RWPE2 (cell line): Measurements from ENCODE around the gene SLX4IP.
A peak's percentile ranks its signal among the peaks of the same experiment; 100 is the strongest.

Source experiments
- ATAC-seq: fragments of 200-7000 bp; cut with Tn5 transposase; 3 replicates; pipeline ENCODE4 v1.9.1; 2021; ENCODE audit warnings: low read depth
- DNase-seq: peaks from one replicate; pipeline ENCODE4 v3.0.0-alpha.2; 2020; ENCODE audit warnings: low spot score
- H3K27ac ChIP-seq: fragments of 450-650 bp; 2 replicates; pipeline ENCODE4 v1.5.1; 2017; ENCODE audit warnings: mild to moderate bottlenecking; ENCODE audit not compliant: poor library complexity, severe bottlenecking
- H3K27me3 ChIP-seq: fragments of 250-450 bp; sonication (Bioruptor Pico); 2 replicates; pipeline ENCODE4 v1.5.1; 2021; ENCODE audit warnings: mild to moderate bottlenecking, moderate library complexity; ENCODE audit not compliant: insufficient read depth, poor library complexity, severe bottlenecking
- H3K36me3 ChIP-seq: fragments of 250-450 bp; sonication (Bioruptor Pico); 2 replicates; pipeline ENCODE4 v1.5.1; 2020; ENCODE audit warnings: low read depth, mild to moderate bottlenecking, moderate library complexity
- H3K4me1 ChIP-seq: fragments of 250-450 bp; sonication (Bioruptor Pico); 2 replicates; pipeline ENCODE4 v1.5.1; 2021; ENCODE audit warnings: mild to moderate bottlenecking, moderate library complexity; ENCODE audit not compliant: insufficient read depth, poor library complexity, severe bottlenecking
- H3K4me3 ChIP-seq: fragments of 250-450 bp; sonication (Bioruptor Pico); 2 replicates; pipeline ENCODE4 v1.5.1; 2021; ENCODE audit warnings: mild to moderate bottlenecking, moderate library complexity; ENCODE audit not compliant: severe bottlenecking
- H3K9me3 ChIP-seq: fragments of 250-450 bp; sonication (Bioruptor Pico); 2 replicates; pipeline ENCODE4 v1.5.1; 2021; ENCODE audit warnings: mild to moderate bottlenecking, moderate library complexity; ENCODE audit not compliant: severe bottlenecking
- CTCF ChIP-seq: fragments of 450-650 bp; IDR thresholded peaks from one replicate; pipeline ENCODE4 v1.5.1; 2017; ENCODE audit warnings: mild to moderate bottlenecking, moderate library complexity; ENCODE audit not compliant: poor library complexity, severe bottlenecking

SLX4IP gene

DNA sequence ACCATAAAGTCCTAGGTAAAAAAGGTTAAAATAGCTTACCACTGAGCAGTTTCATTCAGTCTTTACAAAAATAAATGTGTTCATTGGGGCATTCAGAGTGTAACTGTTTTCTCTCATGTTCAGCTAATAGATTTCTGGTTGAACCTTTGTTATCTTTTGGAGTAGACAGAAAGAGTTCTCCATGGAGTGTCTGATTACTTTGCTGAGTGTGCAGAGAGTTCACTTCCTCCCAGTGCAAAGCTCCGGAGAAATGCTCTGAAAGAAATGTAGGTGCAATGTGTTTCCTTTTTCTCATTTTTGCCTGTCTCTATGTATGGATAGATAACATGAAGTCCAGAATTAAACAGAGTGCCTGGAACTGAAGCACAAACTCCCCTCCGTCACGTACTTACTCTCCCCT is 186.0 kb downstream of the SLX4IP start:
- no peak overlapping the region for H3K27ac ChIP-seq
- peaks cover 16% of the 10 kb centered on the region for H3K4me1 ChIP-seq
- no peaks in the 10 kb centered on the region for H3K27me3 ChIP-seq
- H3K4me3 ChIP-seq, result no peak overlapping the region
- TF ChIP-seq CTCF, result no peak
- H3K36me3 ChIP-seq, result no peaks in the 10 kb centered on the region
- no peak for DNase-seq
- ATAC-seq, result no peak
- no peaks in the 10 kb centered on the region for H3K9me3 ChIP-seq

DNA sequence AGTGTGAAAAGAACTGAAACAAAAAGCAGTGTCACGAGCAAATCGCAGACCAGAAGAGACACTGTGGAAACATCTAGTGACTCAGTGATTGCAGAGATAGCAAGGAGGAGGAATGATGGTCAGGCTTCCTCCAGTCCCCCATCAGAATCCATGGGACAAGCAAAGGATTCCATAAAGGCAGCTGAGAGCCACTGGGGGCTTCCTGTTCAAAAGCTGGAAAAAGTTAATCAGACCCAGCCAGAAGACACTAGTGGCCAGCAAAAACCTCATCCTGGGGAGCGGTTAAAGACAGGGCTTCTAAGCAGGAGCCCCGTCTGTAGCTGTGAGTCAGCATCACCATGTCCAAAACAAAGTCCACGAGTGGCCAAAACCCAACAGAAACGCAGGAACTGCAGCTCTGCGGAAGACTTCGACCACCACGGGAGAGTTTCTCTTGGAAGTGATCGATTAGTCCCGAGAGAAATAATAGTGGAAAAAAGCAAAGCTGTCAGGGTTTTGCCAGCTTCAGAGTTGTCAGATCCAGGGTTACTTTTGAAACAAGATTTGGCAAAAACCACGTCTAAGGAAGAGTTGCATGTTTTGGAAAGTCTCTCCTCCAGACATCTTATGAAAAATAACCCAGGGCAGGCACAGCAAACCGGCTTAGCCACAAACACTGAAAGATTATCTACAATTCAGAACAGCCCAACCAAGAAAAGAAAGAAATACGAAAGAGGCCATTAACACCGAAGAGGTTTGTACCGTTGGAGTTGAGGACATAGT is 187.7 kb downstream of the SLX4IP start:
- no peaks in the 10 kb centered on the region for H3K36me3 ChIP-seq
- no peak overlapping the region for H3K27ac ChIP-seq
- H3K27me3 ChIP-seq, result no peaks in the 10 kb centered on the region
- no peak for DNase-seq
- H3K9me3 ChIP-seq, result no peaks in the 10 kb centered on the region
- no peak for TF ChIP-seq CTCF
- ATAC-seq, result no peak
- no peak overlapping the region for H3K4me3 ChIP-seq
- peaks cover 31% of the 10 kb centered on the region for H3K4me1 ChIP-seq

- no peaks in the 10 kb centered on the region for H3K36me3 ChIP-seq
- DNase-seq (no peak), ATAC-seq (peak; percentile 15; the same call in 1 of the 3 replicates)
- H3K27ac ChIP-seq, result no peak overlapping the region
- H3K27me3 ChIP-seq, result no peaks in the 10 kb centered on the region
- H3K4me3 ChIP-seq, result no peak overlapping the region
- no peak for TF ChIP-seq CTCF
- H3K9me3 ChIP-seq, result no peaks in the 10 kb centered on the region
- peaks cover 15% of the 10 kb centered on the region for H3K4me1 ChIP-seq
These were observed 190.5 kb downstream of the SLX4IP start for GRCh38 chr20:10625641-10626040.

GRCh38 chr20:10626896-10627295 is 191.8 kb downstream of the SLX4IP start:
- H3K36me3 ChIP-seq, result no peaks in the 10 kb centered on the region
- H3K9me3 ChIP-seq, result no peaks in the 10 kb centered on the region
- peak overlapping the region; percentile 46 for H3K27ac ChIP-seq
- ATAC-seq (peak; percentile 77), DNase-seq (no peak)
- H3K4me3 ChIP-seq, result no peak overlapping the region
- no peaks in the 10 kb centered on the region for H3K27me3 ChIP-seq
- H3K4me1 ChIP-seq, result peaks cover 15% of the 10 kb centered on the region
- TF ChIP-seq CTCF, result no peak

- Histone ChIP-seq H3K27ac (no peak overlapping the region), H3K9me3 (no peaks in the 10 kb centered on the region), H3K4me1 (peaks cover 21% of the 10 kb centered on the region), H3K27me3 (no peaks in the 10 kb centered on the region), H3K36me3 (no peaks in the 10 kb centered on the region), H3K4me3 (no peak overlapping the region)
- no peak for DNase-seq
- no peak for TF ChIP-seq CTCF
- ATAC-seq, result no peak
These were observed 195.0 kb downstream of the SLX4IP start for GRCh38 chr20:10629946-10630650.
